Fibroblast of lung (primary cell): ENCODE measurements around the gene MBOAT2. TPM values are rescaled to one million over a fixed set of nuclear protein-coding genes. Genes with fewer than 3 reads are reported as not detected.

Source experiments
- DNase-seq, 2 donors: peaks; one replicate each; pipeline versions ENCODE4 v3.0.0 to v3.0.0-alpha.2; 2010; ENCODE audit warnings: low read depth in 2 of 2
- H2AFZ ChIP-seq: 2 replicates; pipeline ENCODE4 v1.5.1; 2012; ENCODE audit warnings: low read length, control low read depth, inconsistent platforms
- H3K27ac ChIP-seq: 2 replicates; pipeline ENCODE4 v1.5.1; 2011; ENCODE audit warnings: low read length, control low read depth; ENCODE audit not compliant: insufficient read depth
- H3K27me3 ChIP-seq: 2 replicates; pipeline ENCODE4 v1.5.1; 2011; ENCODE audit warnings: mild to moderate bottlenecking, low read length; ENCODE audit not compliant: control insufficient read depth, insufficient read depth
- H3K36me3 ChIP-seq: 2 replicates; pipeline ENCODE4 v1.5.1; 2011; ENCODE audit warnings: low read length; ENCODE audit not compliant: control insufficient read depth, insufficient read depth
- H3K4me1 ChIP-seq: 2 replicates; pipeline ENCODE4 v1.5.1; 2011; ENCODE audit warnings: low read length; ENCODE audit not compliant: control insufficient read depth, insufficient read depth; ENCODE audit errors: extremely low read depth
- H3K4me2 ChIP-seq: 2 replicates; pipeline ENCODE4 v1.5.1; 2011; ENCODE audit warnings: low read length, control low read depth; ENCODE audit not compliant: insufficient read depth; ENCODE audit errors: extremely low read depth
- H3K4me3 ChIP-seq, 4 experiments: fragments of 200-600 bp in 1 of 4; sonication (generic) in 1 of 4; replicated peaks in 1 of 4; 2 replicates each; pipeline ENCODE4 v1.5.1; 2011 to 2016; ENCODE audit warnings: low read length in 4 of 4, low read depth in 3 of 4, mild to moderate bottlenecking in 3 of 4, control low read depth in 2 of 4, inconsistent platforms in 1 of 4, mixed read lengths in 1 of 4; ENCODE audit not compliant: insufficient read depth in 1 of 4; ENCODE audit errors: control extremely low read depth in 1 of 4
- H3K79me2 ChIP-seq: 2 replicates; pipeline ENCODE4 v1.5.1; 2012; ENCODE audit warnings: mild to moderate bottlenecking, low read length, inconsistent platforms; ENCODE audit not compliant: control insufficient read depth, insufficient read depth
- H3K9ac ChIP-seq: 2 replicates; pipeline ENCODE4 v1.5.1; 2011; ENCODE audit warnings: mild to moderate bottlenecking, low read length, control low read depth; ENCODE audit not compliant: insufficient read depth
- H3K9me3 ChIP-seq: 2 replicates; pipeline ENCODE4 v1.5.1; 2012; ENCODE audit warnings: low read depth, low read length; ENCODE audit not compliant: control insufficient read depth, insufficient read depth
- H4K20me1 ChIP-seq: 2 replicates; pipeline ENCODE4 v1.5.1; 2011; ENCODE audit warnings: low read length; ENCODE audit not compliant: control insufficient read depth, insufficient read depth; ENCODE audit errors: extremely low read depth
- EZH2 ChIP-seq: IDR thresholded peaks from 2 replicates; pipeline ENCODE4 v1.5.1; 2012; ENCODE audit warnings: low read length, control low read depth, mild to moderate bottlenecking; ENCODE audit errors: missing control alignments
- polyA plus RNA-seq, 2 donors: library from polyadenylated mRNA; depleted of rRNA in 1 of 2; stranded (reverse) in 1 of 2; unstranded in 1 of 2; fragments of >200 nt; gene quantifications; 2 replicates each; pipeline ENCODE4 v1.2.1, GENCODE V29; 2011 to 2012; ENCODE audit warnings: missing spikeins in 1 of 2
- total RNA-seq: library from RNA; depleted of rRNA; stranded (reverse); fragments of >200 nt; gene quantifications from 2 replicates; pipeline ENCODE4 v1.2.1, GENCODE V29; 2014
- TF ChIP-seq, protein P1 (sequence below), 2 donors: IDR thresholded peaks in 1 of 2; conservative IDR thresholded peaks in 1 of 2; 1 replicate in 1 of 2; 2 replicates in 1 of 2; pipeline ENCODE4 v1.5.1; 2011 to 2012; ENCODE audit warnings: low read length in 2 of 2, control low read depth in 1 of 2, inconsistent platforms in 1 of 2, low read depth in 1 of 2, mild to moderate bottlenecking in 1 of 2

The MBOAT2 gene
- total and polyA plus RNA-seq, 2 donors (not counting 1 experiment from before 2014, with no cell fraction given), result 46.4 to 68.3 TPM

DNA sequence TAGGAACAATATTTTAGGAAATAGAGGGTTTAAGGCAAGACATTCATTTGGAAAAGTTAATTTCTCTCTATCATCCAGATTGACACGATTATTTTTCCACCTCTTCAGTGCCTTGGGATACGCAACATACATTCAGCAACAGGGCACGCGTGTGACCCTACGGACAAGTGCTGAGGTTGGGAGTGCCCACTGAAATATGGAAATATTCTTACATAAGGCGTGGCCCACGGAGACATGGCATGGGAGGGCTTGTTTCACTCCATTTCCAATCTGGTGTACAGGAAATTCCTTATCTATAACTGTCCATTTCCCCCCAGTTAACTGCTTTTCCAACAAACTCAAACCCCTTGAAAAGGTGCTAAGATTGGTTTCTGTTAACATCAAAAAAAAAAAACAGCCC is 145.2 kb downstream of the MBOAT2 start:
- Histone ChIP-seq H3K36me3 (no peaks in the 10 kb centered on the region), H3K4me3 (no peak overlapping the region), H3K9ac (no peak overlapping the region), H3K4me2 (no peak overlapping the region), H3K79me2 (no peaks in the 10 kb centered on the region), H3K4me1 (no peaks in the 10 kb centered on the region), H3K27me3 (no peaks in the 10 kb centered on the region), H3K27ac (no peak overlapping the region), H3K9me3 (no peaks in the 10 kb centered on the region), H2AFZ (no peak overlapping the region), H4K20me1 (no peaks in the 10 kb centered on the region)
- no peak for TF ChIP-seq EZH2
- TF ChIP-seq, protein P1, sequence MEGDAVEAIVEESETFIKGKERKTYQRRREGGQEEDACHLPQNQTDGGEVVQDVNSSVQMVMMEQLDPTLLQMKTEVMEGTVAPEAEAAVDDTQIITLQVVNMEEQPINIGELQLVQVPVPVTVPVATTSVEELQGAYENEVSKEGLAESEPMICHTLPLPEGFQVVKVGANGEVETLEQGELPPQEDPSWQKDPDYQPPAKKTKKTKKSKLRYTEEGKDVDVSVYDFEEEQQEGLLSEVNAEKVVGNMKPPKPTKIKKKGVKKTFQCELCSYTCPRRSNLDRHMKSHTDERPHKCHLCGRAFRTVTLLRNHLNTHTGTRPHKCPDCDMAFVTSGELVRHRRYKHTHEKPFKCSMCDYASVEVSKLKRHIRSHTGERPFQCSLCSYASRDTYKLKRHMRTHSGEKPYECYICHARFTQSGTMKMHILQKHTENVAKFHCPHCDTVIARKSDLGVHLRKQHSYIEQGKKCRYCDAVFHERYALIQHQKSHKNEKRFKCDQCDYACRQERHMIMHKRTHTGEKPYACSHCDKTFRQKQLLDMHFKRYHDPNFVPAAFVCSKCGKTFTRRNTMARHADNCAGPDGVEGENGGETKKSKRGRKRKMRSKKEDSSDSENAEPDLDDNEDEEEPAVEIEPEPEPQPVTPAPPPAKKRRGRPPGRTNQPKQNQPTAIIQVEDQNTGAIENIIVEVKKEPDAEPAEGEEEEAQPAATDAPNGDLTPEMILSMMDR (conservative IDR thresholded peaks at IDR 0.05 in 1 of 2, IDR thresholded peaks at IDR 0.05 in 1 of 2; ENCODE audit: low read depth in 1 of 2, low read length in 2 of 2), result no peak
- DNase-seq, result no peak

DNA sequence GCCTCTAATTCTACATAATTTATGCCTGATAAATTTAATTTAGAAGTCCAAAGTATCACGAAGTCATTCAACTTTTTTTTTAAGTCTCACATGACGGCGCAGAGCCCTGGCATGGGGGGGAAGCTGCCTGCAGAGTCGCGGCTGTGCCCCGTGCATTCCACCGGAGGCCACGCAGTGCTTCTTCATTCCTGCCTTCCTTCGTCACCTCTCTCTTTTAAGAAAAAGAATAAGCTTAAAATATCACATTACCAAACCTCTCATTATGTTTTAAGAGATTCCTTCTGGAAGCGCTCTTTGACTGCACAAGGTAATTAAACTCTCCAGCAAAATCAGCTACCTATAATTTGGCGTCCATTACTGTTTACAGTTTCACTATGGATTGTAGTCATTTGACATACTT is 145.8 kb downstream of the MBOAT2 start:
- H3K4me3 ChIP-seq, result no peak overlapping the region
- H3K27me3 ChIP-seq, result no peaks in the 10 kb centered on the region
- H4K20me1 ChIP-seq, result no peaks in the 10 kb centered on the region
- no peaks in the 10 kb centered on the region for H3K4me1 ChIP-seq
- H2AFZ ChIP-seq, result no peak overlapping the region
- no peaks in the 10 kb centered on the region for H3K9me3 ChIP-seq
- H3K79me2 ChIP-seq, result no peaks in the 10 kb centered on the region
- no peak for DNase-seq
- H3K27ac ChIP-seq, result no peak overlapping the region
- TF ChIP-seq, protein P1 (conservative IDR thresholded peaks at IDR 0.05 in 1 of 2, IDR thresholded peaks at IDR 0.05 in 1 of 2; ENCODE audit: low read depth in 1 of 2, low read length in 2 of 2), result no peak
- no peak for TF ChIP-seq EZH2
- H3K4me2 ChIP-seq, result no peak overlapping the region
- no peaks in the 10 kb centered on the region for H3K36me3 ChIP-seq
- H3K9ac ChIP-seq, result no peak overlapping the region

DNA sequence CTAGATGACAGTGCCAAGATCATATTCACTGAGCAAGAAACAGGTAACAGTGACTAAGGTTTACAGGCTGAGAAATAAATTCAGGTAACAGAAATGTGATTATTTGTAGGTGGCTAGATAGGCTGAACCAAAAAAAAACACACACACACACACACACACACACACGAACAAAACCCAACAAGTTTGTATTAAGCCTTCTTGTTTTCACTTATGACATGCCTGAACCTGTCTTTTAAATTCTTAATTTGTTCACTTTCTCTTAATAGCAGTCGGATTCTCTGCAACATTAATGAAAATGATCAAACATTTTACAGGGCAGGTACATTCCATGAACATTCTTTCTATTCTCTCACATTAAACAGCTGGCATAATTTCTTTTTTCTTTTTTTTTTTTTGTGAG is 147.3 kb downstream of the MBOAT2 start:
- TF ChIP-seq EZH2, result no peak
- TF ChIP-seq, protein P1 (conservative IDR thresholded peaks at IDR 0.05 in 1 of 2, IDR thresholded peaks at IDR 0.05 in 1 of 2; ENCODE audit: low read depth in 1 of 2, low read length in 2 of 2), result no peak
- Histone ChIP-seq H3K4me3 (no peak overlapping the region), H3K27ac (no peak overlapping the region), H3K9me3 (no peaks in the 10 kb centered on the region), H3K36me3 (no peaks in the 10 kb centered on the region), H3K4me1 (no peaks in the 10 kb centered on the region), H3K79me2 (no peaks in the 10 kb centered on the region), H3K27me3 (no peaks in the 10 kb centered on the region), H4K20me1 (no peaks in the 10 kb centered on the region), H3K9ac (no peak overlapping the region), H2AFZ (no peak overlapping the region), H3K4me2 (no peak overlapping the region)
- no peak for DNase-seq
